IMR-90 (cell line): Measurements from ENCODE around the gene IGFBP1. TPM values are rescaled to one million over a fixed set of nuclear protein-coding genes. Genes with fewer than 3 reads are reported as not detected.
"Not testable (repeated sequence)": the region's sequence is repeated elsewhere in the genome, so short reads cannot be mapped to it uniquely, and the experiment has no call there.

Experiments used
- ATAC-seq: fragments of 200-7000 bp; cut with Tn5 transposase; 2 replicates; pipeline ENCODE4 v1.9.1; 2020; ENCODE audit warnings: low read depth, mild to moderate bottlenecking, moderate library complexity
- BruUV-seq: library from RNA; stranded (reverse); fragments of 400-500 nt; replicated peaks from 2 replicates; lab custom pipeline; 2021; lab: Mats Ljungman, UMichigan
- CTCF ChIA-PET: fragments of 300-600 bp; formaldehyde crosslinking; extraction: SDS; loops from one replicate; lab custom pipeline; 2021; ENCODE audit warnings: antibody characterized with exemption; lab: Yijun Ruan, JAX
- POLR2A ChIA-PET: fragments of 300-600 bp; sonication (Branson Sonifier 250); formaldehyde crosslinking; loops from one replicate; lab custom pipeline; 2022; ENCODE audit warnings: antibody characterized with exemption; ENCODE audit not compliant: unreplicated experiment; lab: Charles Lee
- DNase-seq: peaks from one replicate; pipeline ENCODE4 v3.0.0; 2013
- H2AFZ ChIP-seq: replicated peaks from 2 replicates; pipeline ENCODE3; 2013; ENCODE audit warnings: low read length, mild to moderate bottlenecking; ENCODE audit not compliant: poor library complexity
- H2AK5ac ChIP-seq: 2 replicates; pipeline ENCODE4 v1.6.1; 2013; ENCODE audit warnings: low read depth, low read length, inconsistent platforms
- H2AK9ac ChIP-seq: replicated peaks from 2 replicates; pipeline ENCODE3; 2013; ENCODE audit warnings: mild to moderate bottlenecking, low read depth, low read length, moderate library complexity; ENCODE audit not compliant: poor library complexity
- H2BK120ac ChIP-seq: 2 replicates; pipeline ENCODE4 v1.6.1; 2013; ENCODE audit warnings: low read depth, low read length, inconsistent platforms
- H2BK15ac ChIP-seq: 3 replicates; pipeline ENCODE4 v1.6.1; 2013; ENCODE audit warnings: low read depth, low read length, inconsistent platforms
- H2BK20ac ChIP-seq: 2 replicates; pipeline ENCODE4 v1.6.1; 2013; ENCODE audit warnings: low read depth, mild to moderate bottlenecking, inconsistent platforms, low read length, moderate library complexity
- H2BK5ac ChIP-seq: 2 replicates; pipeline ENCODE4 v1.6.1; 2013; ENCODE audit warnings: mild to moderate bottlenecking, low read depth, low read length, inconsistent platforms; ENCODE audit not compliant: poor library complexity, severe bottlenecking
- H3K14ac ChIP-seq: replicated peaks from 2 replicates; pipeline ENCODE4 v1.6.1; 2013; ENCODE audit warnings: low read depth, low read length, inconsistent platforms
- H3K18ac ChIP-seq: 2 replicates; pipeline ENCODE4 v1.6.1; 2013; ENCODE audit warnings: low read depth, low read length, control low read depth
- H3K23ac ChIP-seq: 2 replicates; pipeline ENCODE4 v1.6.1; 2013; ENCODE audit warnings: low read depth, low read length, inconsistent platforms
- H3K27ac ChIP-seq: 2 replicates; pipeline ENCODE4 v1.5.1; 2013; ENCODE audit warnings: mild to moderate bottlenecking, control low read depth, low read length; ENCODE audit not compliant: insufficient read depth
- H3K27me3 ChIP-seq: 2 replicates; pipeline ENCODE4 v1.6.1; 2013; ENCODE audit warnings: low read length; ENCODE audit not compliant: control insufficient read depth, insufficient read depth
- H3K36me3 ChIP-seq: 2 replicates; pipeline ENCODE4 v1.6.1; 2013; ENCODE audit warnings: low read length, mixed read lengths; ENCODE audit not compliant: control insufficient read depth, insufficient read depth
- H3K4ac ChIP-seq: 2 replicates; pipeline ENCODE4 v1.6.1; 2013; ENCODE audit warnings: low read depth, low read length, inconsistent platforms
- H3K4me1 ChIP-seq: 2 replicates; pipeline ENCODE4 v1.6.1; 2013; ENCODE audit warnings: low read length, mixed read lengths; ENCODE audit not compliant: control insufficient read depth, insufficient read depth
- H3K4me2 ChIP-seq: 2 replicates; pipeline ENCODE4 v1.6.1; 2013; ENCODE audit warnings: low read depth, mild to moderate bottlenecking, control low read depth, low read length, moderate library complexity
- H3K4me3 ChIP-seq: 2 replicates; pipeline ENCODE4 v1.5.1; 2013; ENCODE audit warnings: low read depth, mild to moderate bottlenecking, control low read depth, low read length, moderate library complexity; ENCODE audit not compliant: insufficient read depth
- H3K56ac ChIP-seq: 2 replicates; pipeline ENCODE4 v1.6.1; 2013; ENCODE audit warnings: low read length, inconsistent platforms; ENCODE audit not compliant: insufficient read depth; ENCODE audit errors: extremely low read depth
- H3K79me1 ChIP-seq, 2 experiments: 2 replicates each; pipeline ENCODE4 v1.6.1; 2013; ENCODE audit warnings: low read length in 2 of 2, inconsistent platforms in 1 of 2, low read depth in 1 of 2
- H3K9ac ChIP-seq: 2 replicates; pipeline ENCODE4 v1.6.1; 2013; ENCODE audit warnings: low read depth, low read length, control low read depth
- H3K9me1 ChIP-seq: 2 replicates; pipeline ENCODE4 v1.6.1; 2013; ENCODE audit warnings: low read length, inconsistent platforms; ENCODE audit not compliant: insufficient read depth
- H3K9me3 ChIP-seq: 2 replicates; pipeline ENCODE4 v1.6.1; 2013; ENCODE audit warnings: low read length; ENCODE audit not compliant: control insufficient read depth, insufficient read depth
- H4K20me1 ChIP-seq: 2 replicates; pipeline ENCODE4 v1.6.1; 2013; ENCODE audit warnings: low read length, inconsistent platforms; ENCODE audit not compliant: insufficient read depth
- H4K5ac ChIP-seq: 2 replicates; pipeline ENCODE4 v1.6.1; 2013; ENCODE audit warnings: mild to moderate bottlenecking, low read depth, low read length, control low read depth
- H4K8ac ChIP-seq, 2 experiments: 2 replicates each; pipeline ENCODE4 v1.6.1; 2013; ENCODE audit warnings: low read depth in 2 of 2, low read length in 2 of 2, control low read depth in 1 of 2, inconsistent platforms in 1 of 2
- H4K91ac ChIP-seq: 2 replicates; pipeline ENCODE4 v1.6.1; 2013; ENCODE audit warnings: low read depth, low read length, inconsistent platforms; ENCODE audit not compliant: insufficient read depth
- WGBS, 2 experiments: methylation state at CpG; one replicate each; pipeline versions ENCODE4 v1.1.5 to v1.1.7; 2013; ENCODE audit warnings: missing lambda C conversion rate in 2 of 2; ENCODE audit not compliant: insufficient read length in 1 of 2; ENCODE audit errors: extremely low coverage in 2 of 2; 5-methylcytosine and 5-hydroxymethylcytosine counted together
- dilution Hi-C: fragments of 300-500 bp; cut with HindIII; formaldehyde crosslinking; loops from one replicate; pipeline ENCODE4 v1.14.3; 2018; ENCODE audit warnings: low sequenced_read_pairs; ENCODE audit not compliant: unreplicated experiment
- in situ Hi-C: fragments of 300-500 bp; cut with MboI; formaldehyde crosslinking; loops from 3 replicates; pipeline ENCODE4 v1.14.3; 2019; ENCODE audit warnings: low sequenced_read_pairs, inconsistent platforms, mixed read lengths
- intact Hi-C: fragments of 100-400 bp; cut with micrococcal nuclease; formaldehyde crosslinking; loops from 2 replicates; pipeline ENCODE4 v1.10.0; 2022
- polyA plus RNA-seq, 3 experiments: library from polyadenylated mRNA; depleted of rRNA; stranded (reverse); fragments of >200 nt; gene quantifications; 2 replicates each; pipeline ENCODE4 v1.2.3, GENCODE V29; 2012; ENCODE audit warnings: low replicate concordance in 1 of 3
- total RNA-seq: library from RNA; depleted of rRNA; stranded (reverse); fragments of >200 nt; gene quantifications from 2 replicates; pipeline ENCODE4 v1.2.3, GENCODE V29; 2012

The IGFBP1 gene
- total and polyA plus RNA-seq, 2 of the 4 experiments (the other 2 are of a cell fraction), result not detected

GRCh38 chr7:45848734-45849133, 39.6 kb upstream of the IGFBP1 start:
- H3K4me3 ChIP-seq, H3K79me1 ChIP-seq, in situ Hi-C loops, H3K9ac ChIP-seq, intact Hi-C loops, H4K5ac ChIP-seq, H2AFZ ChIP-seq, dilution Hi-C loops, BruUV-seq, H3K14ac ChIP-seq, H3K36me3 ChIP-seq, H3K23ac ChIP-seq, H2AK9ac ChIP-seq, H3K4ac ChIP-seq, H2BK5ac ChIP-seq, H3K4me2 ChIP-seq, H4K91ac ChIP-seq, CTCF ChIA-PET, H3K27me3 ChIP-seq, POLR2A ChIA-PET, H4K8ac ChIP-seq, ATAC-seq, H2AK5ac ChIP-seq, H3K9me1 ChIP-seq, H3K18ac ChIP-seq, DNase-seq, H3K4me1 ChIP-seq, H3K9me3 ChIP-seq, H2BK15ac ChIP-seq, H4K20me1 ChIP-seq, H3K27ac ChIP-seq, H2BK120ac ChIP-seq, H3K56ac ChIP-seq, H2BK20ac ChIP-seq: not testable (repeated sequence)
- no CpG with 5 or more reads among the region's 6 CpGs for WGBS, 2 experiments

GRCh38 chr7:45852984-45853383, 35.3 kb upstream of the IGFBP1 start:
- H3K18ac ChIP-seq, dilution Hi-C loops, CTCF ChIA-PET, H4K91ac ChIP-seq, H3K4me2 ChIP-seq, H2BK20ac ChIP-seq, DNase-seq, H2AK9ac ChIP-seq, POLR2A ChIA-PET, H2AFZ ChIP-seq, H2BK120ac ChIP-seq, H3K9me1 ChIP-seq, H3K27ac ChIP-seq, H2AK5ac ChIP-seq, H3K4me1 ChIP-seq, H3K36me3 ChIP-seq, H3K9ac ChIP-seq, H3K4me3 ChIP-seq, H3K4ac ChIP-seq, H4K20me1 ChIP-seq, H3K14ac ChIP-seq, ATAC-seq, H3K56ac ChIP-seq, H3K23ac ChIP-seq, H2BK15ac ChIP-seq, H3K79me1 ChIP-seq, H2BK5ac ChIP-seq, H3K27me3 ChIP-seq, H3K9me3 ChIP-seq, intact Hi-C loops, H4K8ac ChIP-seq, H4K5ac ChIP-seq, BruUV-seq: not testable (repeated sequence)
- WGBS, 2 experiments, result no CpG with 5 or more reads among the region's 10 CpGs
- in situ Hi-C loops, result loop anchor here (10.0 to 25.0 kb wide), 2 partner anchors 191 to 698 kb away; partner anchors contain the start of gene RAMP3
